HL-60 (cell line): Measurements from ENCODE around the gene EEPD1.
"Not testable (repeated sequence)": the region's sequence is repeated elsewhere in the genome, so short reads cannot be mapped to it uniquely, and the experiment has no call there.

ENCODE experiments used
- POLR2AphosphoS5 ChIP-seq: IDR thresholded peaks from 2 replicates; pipeline ENCODE4 v1.6.1; 2012; ENCODE audit warnings: low read depth
- TF ChIP-seq, protein P1 (sequence below): IDR thresholded peaks from one replicate; pipeline ENCODE4 v1.5.1; 2011; ENCODE audit warnings: low read length, control low read depth, inconsistent platforms; ENCODE audit not compliant: insufficient read depth

DNA sequence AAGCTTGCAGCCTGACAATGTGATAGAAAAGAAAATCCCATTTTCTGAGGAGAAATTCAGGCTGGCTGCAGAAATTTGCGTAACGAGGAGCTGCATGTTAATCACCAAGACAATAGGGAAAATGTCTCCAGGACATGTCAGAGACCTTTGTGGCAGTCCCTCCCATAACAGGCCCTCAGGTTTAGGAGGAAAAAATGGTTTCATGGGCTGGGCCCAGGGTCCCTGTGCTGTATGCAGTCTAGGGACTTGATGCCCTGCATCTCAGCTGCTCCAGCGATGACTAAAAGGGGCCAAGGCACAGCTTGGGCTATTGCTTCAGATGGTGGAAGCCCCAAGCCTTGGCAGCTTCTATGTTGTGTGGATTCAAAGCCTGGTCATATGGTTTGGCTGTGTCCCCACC lies 168.2 kb downstream of the EEPD1 start:
- TF ChIP-seq, protein P1, sequence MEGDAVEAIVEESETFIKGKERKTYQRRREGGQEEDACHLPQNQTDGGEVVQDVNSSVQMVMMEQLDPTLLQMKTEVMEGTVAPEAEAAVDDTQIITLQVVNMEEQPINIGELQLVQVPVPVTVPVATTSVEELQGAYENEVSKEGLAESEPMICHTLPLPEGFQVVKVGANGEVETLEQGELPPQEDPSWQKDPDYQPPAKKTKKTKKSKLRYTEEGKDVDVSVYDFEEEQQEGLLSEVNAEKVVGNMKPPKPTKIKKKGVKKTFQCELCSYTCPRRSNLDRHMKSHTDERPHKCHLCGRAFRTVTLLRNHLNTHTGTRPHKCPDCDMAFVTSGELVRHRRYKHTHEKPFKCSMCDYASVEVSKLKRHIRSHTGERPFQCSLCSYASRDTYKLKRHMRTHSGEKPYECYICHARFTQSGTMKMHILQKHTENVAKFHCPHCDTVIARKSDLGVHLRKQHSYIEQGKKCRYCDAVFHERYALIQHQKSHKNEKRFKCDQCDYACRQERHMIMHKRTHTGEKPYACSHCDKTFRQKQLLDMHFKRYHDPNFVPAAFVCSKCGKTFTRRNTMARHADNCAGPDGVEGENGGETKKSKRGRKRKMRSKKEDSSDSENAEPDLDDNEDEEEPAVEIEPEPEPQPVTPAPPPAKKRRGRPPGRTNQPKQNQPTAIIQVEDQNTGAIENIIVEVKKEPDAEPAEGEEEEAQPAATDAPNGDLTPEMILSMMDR, result not testable (repeated sequence)
- not testable (repeated sequence) for TF ChIP-seq POLR2AphosphoS5
